Astrocyte (in vitro differentiated cells and primary cell): ENCODE results near the gene FAM53B. TPM values are rescaled to one million over a fixed set of nuclear protein-coding genes. Genes with fewer than 3 reads are reported as not detected.

Experiments
- DNase-seq: peaks from one replicate; pipeline ENCODE4 v3.0.0-alpha.2; 2010; ENCODE audit warnings: low read depth
- FAIRE-seq: peaks from 2 replicates; lab custom pipeline; 2011; peaks lifted over from hg19 to GRCh38; lab: Jason Lieb, UNC
- H2AFZ ChIP-seq: 2 replicates; pipeline ENCODE4 v1.6.0; 2012; ENCODE audit warnings: low read depth, low read length, inconsistent platforms
- H3K27ac ChIP-seq: 2 replicates; pipeline ENCODE4 v1.5.1; 2011; ENCODE audit warnings: low read depth, low read length, inconsistent platforms
- H3K27me3 ChIP-seq: 2 replicates; pipeline ENCODE4 v1.6.0; 2011; ENCODE audit warnings: low read length, inconsistent platforms; ENCODE audit not compliant: insufficient read depth
- H3K36me3 ChIP-seq: 2 replicates; pipeline ENCODE4 v1.5.1; 2011; ENCODE audit warnings: low read length, inconsistent platforms; ENCODE audit not compliant: insufficient read depth
- H3K4me1 ChIP-seq: 2 replicates; pipeline ENCODE4 v1.5.1; 2011; ENCODE audit warnings: low read length, inconsistent platforms; ENCODE audit not compliant: insufficient read depth
- H3K4me2 ChIP-seq: 2 replicates; pipeline ENCODE4 v1.6.0; 2012; ENCODE audit warnings: low read length, inconsistent platforms
- H3K4me3 ChIP-seq: 2 replicates; pipeline ENCODE4 v1.5.1; 2011; ENCODE audit warnings: low read depth, mild to moderate bottlenecking, low read length, inconsistent platforms; ENCODE audit not compliant: insufficient read depth
- H3K79me2 ChIP-seq: 2 replicates; pipeline ENCODE4 v1.6.0; 2012; ENCODE audit warnings: mild to moderate bottlenecking, low read length, inconsistent platforms; ENCODE audit not compliant: insufficient read depth
- H3K9ac ChIP-seq: 2 replicates; pipeline ENCODE4 v1.6.0; 2012; ENCODE audit warnings: mild to moderate bottlenecking, low read length, inconsistent platforms
- H3K9me3 ChIP-seq: 2 replicates; pipeline ENCODE4 v1.5.1; 2012; ENCODE audit warnings: low read depth, mild to moderate bottlenecking, low read length, inconsistent platforms; ENCODE audit not compliant: insufficient read depth
- H4K20me1 ChIP-seq: 2 replicates; pipeline ENCODE4 v1.6.0; 2012; ENCODE audit warnings: low read length, inconsistent platforms; ENCODE audit not compliant: insufficient read depth
- H3K27ac Mint-ChIP-seq: one replicate; pipeline ENCODE4 v1.8.0; 2021; ENCODE audit warnings: mild to moderate bottlenecking, mixed read lengths; ENCODE audit not compliant: unreplicated experiment
- H3K27me3 Mint-ChIP-seq: one replicate; pipeline ENCODE4 v1.8.0; 2021; ENCODE audit warnings: low read depth, mixed read lengths; ENCODE audit not compliant: unreplicated experiment
- H3K36me3 Mint-ChIP-seq: one replicate; pipeline ENCODE4 v1.8.0; 2021; ENCODE audit warnings: low read depth, mixed read lengths; ENCODE audit not compliant: unreplicated experiment
- H3K4me1 Mint-ChIP-seq: one replicate; pipeline ENCODE4 v1.8.0; 2021; ENCODE audit warnings: low read depth, mixed read lengths; ENCODE audit not compliant: unreplicated experiment
- H3K4me3 Mint-ChIP-seq: one replicate; pipeline ENCODE4 v1.8.0; 2021; ENCODE audit warnings: mild to moderate bottlenecking, moderate library complexity, mixed read lengths; ENCODE audit not compliant: unreplicated experiment
- H3K9me3 Mint-ChIP-seq: one replicate; pipeline ENCODE4 v1.8.0; 2021; ENCODE audit warnings: mild to moderate bottlenecking, mixed read lengths; ENCODE audit not compliant: unreplicated experiment
- CTCF ChIP-seq: IDR thresholded peaks from 2 replicates; pipeline ENCODE4 v1.5.1; 2011; ENCODE audit warnings: low read depth, mild to moderate bottlenecking, inconsistent platforms, low read length, moderate library complexity; ENCODE audit not compliant: insufficient read depth
- EZH2 ChIP-seq: IDR thresholded peaks from 2 replicates; pipeline ENCODE4 v1.6.1; 2012; ENCODE audit warnings: mild to moderate bottlenecking, low read length, inconsistent platforms; ENCODE audit not compliant: insufficient read depth
- total RNA-seq: library from RNA; stranded (reverse); gene quantifications from 2 replicates; pipeline ENCODE4 v1.2.1, GENCODE V29; 2021

FAM53B gene
- total RNA-seq, 1 donor from 2014 or later: 12.9 TPM

- Histone ChIP-seq H4K20me1 (peaks cover 56% of the 10 kb centered on the region), H3K79me2 (peaks cover 21% of the 10 kb centered on the region), H3K27ac (no peak overlapping the region), H2AFZ (no peak overlapping the region), H3K4me1 (peaks cover 8% of the 10 kb centered on the region), H3K36me3 (peaks cover 5% of the 10 kb centered on the region), H3K4me3 (no peak overlapping the region), H3K9me3 (no peaks in the 10 kb centered on the region), H3K4me2 (no peak overlapping the region), H3K9ac (no peak overlapping the region), H3K27me3 (no peaks in the 10 kb centered on the region)
- Mint-ChIP-seq H3K27ac (no peak overlapping the region), H3K4me1 (peaks cover 20% of the 10 kb centered on the region), H3K9me3 (no peaks in the 10 kb centered on the region), H3K36me3 (peaks cover 11% of the 10 kb centered on the region), H3K27me3 (peaks cover 4% of the 10 kb centered on the region), H3K4me3 (no peak overlapping the region)
- no peak for DNase-seq
- TF ChIP-seq EZH2 (no peak), CTCF (no peak)
- no peak for FAIRE-seq
Measured at GRCh38 chr10:124725171-124725631, 19.0 kb downstream of the FAM53B start.

- peaks cover 5% of the 10 kb centered on the region for H3K36me3 ChIP-seq
- Mint-ChIP-seq H3K9me3 (no peaks in the 10 kb centered on the region), H3K36me3 (peaks cover 8% of the 10 kb centered on the region), H3K4me1 (peaks cover 20% of the 10 kb centered on the region), H3K27me3 (no peaks in the 10 kb centered on the region), H3K4me3 (no peak overlapping the region), H3K27ac (peak overlapping the region; percentile 18)
- FAIRE-seq (no peak), DNase-seq (no peak)
- H3K9me3 ChIP-seq: no peaks in the 10 kb centered on the region
- TF ChIP-seq EZH2: no peak
- no peak for TF ChIP-seq CTCF
- no peak overlapping the region for H3K4me3 ChIP-seq
- peaks cover 59% of the 10 kb centered on the region for H4K20me1 ChIP-seq
- H3K9ac ChIP-seq: no peak overlapping the region
- H3K4me1 ChIP-seq: peaks cover 11% of the 10 kb centered on the region
- no peak overlapping the region for H2AFZ ChIP-seq
- H3K4me2 ChIP-seq: no peak overlapping the region
- no peak overlapping the region for H3K27ac ChIP-seq
- H3K27me3 ChIP-seq: no peaks in the 10 kb centered on the region
- peaks cover 21% of the 10 kb centered on the region for H3K79me2 ChIP-seq
Measured at GRCh38 chr10:124724279-124725027, 19.7 kb downstream of the FAM53B start.

GRCh38 chr10:124723826-124724225 lies 20.4 kb downstream of the FAM53B start:
- Mint-ChIP-seq H3K27me3 (no peaks in the 10 kb centered on the region), H3K27ac (no peak overlapping the region), H3K4me3 (no peak overlapping the region), H3K4me1 (peaks cover 20% of the 10 kb centered on the region), H3K36me3 (peaks cover 7% of the 10 kb centered on the region), H3K9me3 (no peaks in the 10 kb centered on the region)
- H3K9ac ChIP-seq: no peak overlapping the region
- DNase-seq: no peak
- peaks cover 16% of the 10 kb centered on the region for H3K4me1 ChIP-seq
- H3K4me2 ChIP-seq: no peak overlapping the region
- no peaks in the 10 kb centered on the region for H3K27me3 ChIP-seq
- H4K20me1 ChIP-seq: peaks cover 62% of the 10 kb centered on the region
- TF ChIP-seq CTCF (no peak), EZH2 (no peak)
- FAIRE-seq: no peak
- H3K27ac ChIP-seq: no peak overlapping the region
- H3K36me3 ChIP-seq: peaks cover 5% of the 10 kb centered on the region
- no peak overlapping the region for H3K4me3 ChIP-seq
- H2AFZ ChIP-seq: no peak overlapping the region
- peaks cover 21% of the 10 kb centered on the region for H3K79me2 ChIP-seq
- H3K9me3 ChIP-seq: no peaks in the 10 kb centered on the region
